ENCODE data around the gene PSMD7. TPM values are rescaled to one million over a fixed set of nuclear protein-coding genes. Genes with fewer than 3 reads are reported as not detected.
"Not testable (repeated sequence)": the region's sequence is repeated elsewhere in the genome, so short reads cannot be mapped to it uniquely, and the experiment has no call there.

PSMD7 gene
- total RNA-seq, 1 donor from 2014 or later, result 82.5 TPM

- H3K4me1 Mint-ChIP-seq (ENCODE audit: unreplicated experiment), result no peaks in the 10 kb centered on the region
- H3K9me3 Mint-ChIP-seq (ENCODE audit: unreplicated experiment), result no peaks in the 10 kb centered on the region
- no peak overlapping the region for H3K27ac Mint-ChIP-seq (ENCODE audit: unreplicated experiment)
- TF ChIP-seq CTCF (IDR thresholded peaks at IDR 0.05), result no peak
- H3K4me3 Mint-ChIP-seq (ENCODE audit: unreplicated experiment), result no peak overlapping the region
- DNase-seq (ENCODE audit: extremely low spot score, unreplicated experiment), result no peak
- H3K36me3 Mint-ChIP-seq (ENCODE audit: unreplicated experiment), result peaks cover 14% of the 10 kb centered on the region
- no peaks in the 10 kb centered on the region for H3K27me3 Mint-ChIP-seq (ENCODE audit: unreplicated experiment)
These were observed 25.7 kb downstream of the PSMD7 start for GRCh38 chr16:74322301-74322710.

- H3K4me1 Mint-ChIP-seq (ENCODE audit: unreplicated experiment); H3K9me3 Mint-ChIP-seq (ENCODE audit: unreplicated experiment); H3K27ac Mint-ChIP-seq (ENCODE audit: unreplicated experiment); H3K27me3 Mint-ChIP-seq (ENCODE audit: unreplicated experiment); H3K4me3 Mint-ChIP-seq (ENCODE audit: unreplicated experiment); DNase-seq (ENCODE audit: extremely low spot score, unreplicated experiment): not testable (repeated sequence)
- peaks cover 19% of the 10 kb centered on the region for H3K36me3 Mint-ChIP-seq (ENCODE audit: unreplicated experiment)
These were observed 28.2 kb downstream of the PSMD7 start for GRCh38 chr16:74324777-74325176.

- H3K4me1 Mint-ChIP-seq (ENCODE audit: unreplicated experiment), result no peaks in the 10 kb centered on the region
- no peaks in the 10 kb centered on the region for H3K9me3 Mint-ChIP-seq (ENCODE audit: unreplicated experiment)
- peaks cover 21% of the 10 kb centered on the region for H3K36me3 Mint-ChIP-seq (ENCODE audit: unreplicated experiment)
- no peak for TF ChIP-seq CTCF (IDR thresholded peaks at IDR 0.05)
- no peak overlapping the region for H3K4me3 Mint-ChIP-seq (ENCODE audit: unreplicated experiment)
- no peak overlapping the region for H3K27ac Mint-ChIP-seq (ENCODE audit: unreplicated experiment)
- no peak for DNase-seq (ENCODE audit: extremely low spot score, unreplicated experiment)
- no peaks in the 10 kb centered on the region for H3K27me3 Mint-ChIP-seq (ENCODE audit: unreplicated experiment)
These were observed 29.0 kb downstream of the PSMD7 start for GRCh38 chr16:74325641-74326040.

- H3K4me1 Mint-ChIP-seq (ENCODE audit: unreplicated experiment); H3K27ac Mint-ChIP-seq (ENCODE audit: unreplicated experiment); H3K9me3 Mint-ChIP-seq (ENCODE audit: unreplicated experiment); DNase-seq (ENCODE audit: extremely low spot score, unreplicated experiment); H3K4me3 Mint-ChIP-seq (ENCODE audit: unreplicated experiment); H3K27me3 Mint-ChIP-seq (ENCODE audit: unreplicated experiment): not testable (repeated sequence)
- H3K36me3 Mint-ChIP-seq (ENCODE audit: unreplicated experiment), result peaks cover 31% of the 10 kb centered on the region
These were observed 31.7 kb downstream of the PSMD7 start for GRCh38 chr16:74328346-74328745.

GRCh38 chr16:74332469-74332868 lies 35.9 kb downstream of the PSMD7 start:
- H3K36me3 Mint-ChIP-seq (ENCODE audit: unreplicated experiment), result peaks cover 28% of the 10 kb centered on the region
- not testable (repeated sequence) for H3K4me1 Mint-ChIP-seq (ENCODE audit: unreplicated experiment); H3K27me3 Mint-ChIP-seq (ENCODE audit: unreplicated experiment); DNase-seq (ENCODE audit: extremely low spot score, unreplicated experiment); H3K4me3 Mint-ChIP-seq (ENCODE audit: unreplicated experiment); H3K27ac Mint-ChIP-seq (ENCODE audit: unreplicated experiment); H3K9me3 Mint-ChIP-seq (ENCODE audit: unreplicated experiment)

- not testable (repeated sequence) for H3K27me3 Mint-ChIP-seq (ENCODE audit: unreplicated experiment); H3K9me3 Mint-ChIP-seq (ENCODE audit: unreplicated experiment); H3K27ac Mint-ChIP-seq (ENCODE audit: unreplicated experiment); DNase-seq (ENCODE audit: extremely low spot score, unreplicated experiment); H3K4me1 Mint-ChIP-seq (ENCODE audit: unreplicated experiment); H3K4me3 Mint-ChIP-seq (ENCODE audit: unreplicated experiment)
- peaks cover 17% of the 10 kb centered on the region for H3K36me3 Mint-ChIP-seq (ENCODE audit: unreplicated experiment)
These were observed 40.9 kb downstream of the PSMD7 start for GRCh38 chr16:74337506-74337905.

- H3K4me3 Mint-ChIP-seq (ENCODE audit: unreplicated experiment); H3K27ac Mint-ChIP-seq (ENCODE audit: unreplicated experiment); H3K9me3 Mint-ChIP-seq (ENCODE audit: unreplicated experiment); DNase-seq (ENCODE audit: extremely low spot score, unreplicated experiment); H3K4me1 Mint-ChIP-seq (ENCODE audit: unreplicated experiment); H3K27me3 Mint-ChIP-seq (ENCODE audit: unreplicated experiment): not testable (repeated sequence)
- peaks cover 18% of the 10 kb centered on the region for H3K36me3 Mint-ChIP-seq (ENCODE audit: unreplicated experiment)
These were observed 42.6 kb downstream of the PSMD7 start for GRCh38 chr16:74339226-74339625.

- H3K27ac Mint-ChIP-seq (ENCODE audit: unreplicated experiment); H3K4me3 Mint-ChIP-seq (ENCODE audit: unreplicated experiment); DNase-seq (ENCODE audit: extremely low spot score, unreplicated experiment); H3K4me1 Mint-ChIP-seq (ENCODE audit: unreplicated experiment); H3K9me3 Mint-ChIP-seq (ENCODE audit: unreplicated experiment); H3K27me3 Mint-ChIP-seq (ENCODE audit: unreplicated experiment): not testable (repeated sequence)
- peaks cover 13% of the 10 kb centered on the region for H3K36me3 Mint-ChIP-seq (ENCODE audit: unreplicated experiment)
These were observed 56.4 kb downstream of the PSMD7 start for GRCh38 chr16:74353038-74353437.

Other genes starting within 250 kb of the PSMD7 start
- gene NPIPB15, start 79.5 kb downstream of the PSMD7 start, total RNA-seq, result 5.3 and 6.2 TPM in 2 replicates
- 0.24 TPM in 1 of 2 replicates, not detected in the other for gene CLEC18B, start 124.7 kb downstream of the PSMD7 start, total RNA-seq

All from osteocyte (in vitro differentiated cells).